ENCODE measurements around the gene TMEM163.

TMEM163 gene

GRCh38 chr2:134406311-134406710 lies 312.5 kb downstream of the TMEM163 start:
- H3K4me3 ChIP-seq (ENCODE audit: low read depth, low read length): no peak overlapping the region
- no peak for TF ChIP-seq CTCF (conservative IDR thresholded peaks at IDR 0.05; ENCODE audit: low read depth, low read length)
- DNase-seq (ENCODE audit: low read depth): no peak
